ENCODE data around the gene PPFIA1.

PPFIA1 gene

DNA sequence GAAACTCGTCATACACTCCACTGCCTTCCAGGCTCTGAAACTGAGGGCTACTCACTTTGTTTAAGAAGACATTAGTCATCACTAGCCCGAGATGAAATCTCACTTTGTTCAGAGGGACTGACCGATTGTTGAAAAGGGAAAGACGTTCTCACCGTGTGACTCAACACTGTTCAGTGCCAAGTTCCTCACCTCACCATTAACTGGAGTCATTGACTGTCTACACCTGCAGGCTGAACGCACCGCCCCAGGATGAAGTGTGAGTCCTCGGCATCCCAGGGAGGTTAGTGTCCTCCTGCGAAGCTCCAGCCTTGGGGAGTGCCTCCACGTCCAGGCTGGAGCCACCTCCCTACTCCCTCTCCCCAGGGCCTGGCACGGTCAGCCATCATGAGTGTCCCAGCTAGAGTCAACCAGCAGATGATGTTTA is 37.0 kb upstream of the PPFIA1 start:
- H3K4me1 ChIP-seq (ENCODE audit: control insufficient read depth in 2 of 2, insufficient read depth in 2 of 2, low read length in 2 of 2) = no peaks in the 10 kb centered on the region
- no peaks in the 10 kb centered on the region for H3K36me3 ChIP-seq (ENCODE audit: control insufficient read depth in 2 of 2, insufficient read depth in 2 of 2, low read length in 2 of 2)
- H3K9ac ChIP-seq (ENCODE audit: low read depth in 1 of 2, low read length in 2 of 2) = no peak overlapping the region
- H3K27me3 ChIP-seq (ENCODE audit: control insufficient read depth in 2 of 2, insufficient read depth in 2 of 2, low read length in 2 of 2) = no peaks in the 10 kb centered on the region
- no peak overlapping the region for H3K27ac ChIP-seq (ENCODE audit: low read depth in 2 of 2, low read length in 2 of 2)
- H3K9me3 ChIP-seq (ENCODE audit: control insufficient read depth in 2 of 2, low read length in 2 of 2) = no peaks in the 10 kb centered on the region
- no peak overlapping the region for H3K4me3 ChIP-seq (ENCODE audit: low read length in 2 of 2)

DNA sequence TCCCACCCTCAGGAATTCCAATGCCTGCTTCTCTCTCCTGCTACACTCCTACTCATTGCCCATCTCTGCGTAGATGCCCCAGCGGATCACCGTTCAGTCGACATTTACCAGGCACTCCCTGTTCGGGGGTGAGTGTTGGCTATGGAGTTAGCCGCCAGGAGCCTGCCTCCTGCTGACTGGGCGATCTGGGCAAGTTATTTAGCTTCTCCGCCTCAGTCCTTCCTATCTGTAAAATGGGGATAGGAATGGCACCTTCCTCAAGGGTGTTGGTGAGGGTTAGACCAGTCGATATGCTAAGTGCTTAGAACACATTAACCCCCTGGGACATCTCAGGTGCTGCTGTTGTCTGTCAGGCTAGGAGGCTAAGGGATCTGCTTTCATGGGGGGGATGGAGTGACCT is 36.5 kb upstream of the PPFIA1 start:
- no peaks in the 10 kb centered on the region for H3K4me1 ChIP-seq (ENCODE audit: control insufficient read depth in 2 of 2, insufficient read depth in 2 of 2, low read length in 2 of 2)

DNA sequence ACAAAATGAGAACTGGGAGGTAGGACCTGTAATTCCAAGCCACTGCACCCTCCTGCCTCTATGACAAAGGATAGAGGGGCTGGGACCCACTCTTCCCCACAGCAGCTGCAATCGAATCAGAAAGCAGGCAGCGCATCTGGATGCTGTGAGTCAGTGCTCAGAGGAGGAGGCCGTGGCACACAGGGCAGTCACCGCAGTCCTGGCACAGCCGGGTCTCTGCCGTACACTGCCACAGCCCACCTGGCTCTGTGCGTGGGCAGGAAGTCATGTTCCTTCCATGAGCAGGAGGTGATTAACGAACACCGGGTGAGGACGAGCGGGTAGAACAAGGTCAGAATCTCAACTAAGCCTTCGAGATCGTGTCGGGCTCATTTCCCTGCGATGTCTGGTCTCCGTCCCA is 30.2 kb upstream of the PPFIA1 start:
- no peak overlapping the region for H3K4me3 ChIP-seq (ENCODE audit: low read length in 2 of 2)
- H3K4me1 ChIP-seq (ENCODE audit: control insufficient read depth in 2 of 2, insufficient read depth in 2 of 2, low read length in 2 of 2) = no peaks in the 10 kb centered on the region
- no peaks in the 10 kb centered on the region for H3K9me3 ChIP-seq (ENCODE audit: control insufficient read depth in 2 of 2, low read length in 2 of 2)
- no peak overlapping the region for H3K9ac ChIP-seq (ENCODE audit: low read depth in 1 of 2, low read length in 2 of 2)
- no peak overlapping the region for H3K27ac ChIP-seq (ENCODE audit: low read depth in 2 of 2, low read length in 2 of 2)
- no peaks in the 10 kb centered on the region for H3K36me3 ChIP-seq (ENCODE audit: control insufficient read depth in 2 of 2, insufficient read depth in 2 of 2, low read length in 2 of 2)
- no peaks in the 10 kb centered on the region for H3K27me3 ChIP-seq (ENCODE audit: control insufficient read depth in 2 of 2, insufficient read depth in 2 of 2, low read length in 2 of 2)

More for the DNA sequence above, 36.5 kb upstream of the PPFIA1 start:
- H3K9ac ChIP-seq (ENCODE audit: low read depth in 1 of 2, low read length in 2 of 2) = no peak overlapping the region
- no peak overlapping the region for H3K4me3 ChIP-seq (ENCODE audit: low read length in 2 of 2)
- no peaks in the 10 kb centered on the region for H3K36me3 ChIP-seq (ENCODE audit: control insufficient read depth in 2 of 2, insufficient read depth in 2 of 2, low read length in 2 of 2)
- H3K27me3 ChIP-seq (ENCODE audit: control insufficient read depth in 2 of 2, insufficient read depth in 2 of 2, low read length in 2 of 2) = no peaks in the 10 kb centered on the region
- H3K27ac ChIP-seq (ENCODE audit: low read depth in 2 of 2, low read length in 2 of 2) = no peak overlapping the region
- H3K9me3 ChIP-seq (ENCODE audit: control insufficient read depth in 2 of 2, low read length in 2 of 2) = no peaks in the 10 kb centered on the region

DNA sequence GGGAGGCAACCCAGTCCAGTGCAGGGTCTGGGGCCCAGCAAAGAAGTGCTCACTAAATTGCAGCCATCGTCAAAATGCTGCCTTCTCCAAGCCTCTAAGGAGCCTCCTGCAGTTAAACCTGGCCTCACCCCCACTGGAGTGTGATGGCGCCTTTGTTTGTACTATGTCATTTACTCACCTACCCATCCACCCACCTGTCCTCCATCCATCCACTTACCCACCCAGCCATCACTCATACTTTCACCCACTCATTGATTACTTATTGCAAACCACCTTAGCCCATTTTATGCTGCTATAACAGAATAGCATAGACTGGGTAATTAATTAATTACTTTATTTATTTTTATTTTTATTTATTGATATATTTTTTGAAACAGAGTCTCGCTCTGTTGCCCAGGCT is 28.8 kb upstream of the PPFIA1 start:
- Histone ChIP-seq H3K27ac (ENCODE audit: low read depth in 2 of 2, low read length in 2 of 2) (no peak overlapping the region), H3K9me3 (ENCODE audit: control insufficient read depth in 2 of 2, low read length in 2 of 2) (no peaks in the 10 kb centered on the region), H3K9ac (ENCODE audit: low read depth in 1 of 2, low read length in 2 of 2) (no peak overlapping the region), H3K36me3 (ENCODE audit: control insufficient read depth in 2 of 2, insufficient read depth in 2 of 2, low read length in 2 of 2) (no peaks in the 10 kb centered on the region), H3K4me1 (ENCODE audit: control insufficient read depth in 2 of 2, insufficient read depth in 2 of 2, low read length in 2 of 2) (no peaks in the 10 kb centered on the region), H3K27me3 (ENCODE audit: control insufficient read depth in 2 of 2, insufficient read depth in 2 of 2, low read length in 2 of 2) (no peaks in the 10 kb centered on the region), H3K4me3 (ENCODE audit: low read length in 2 of 2) (no peak overlapping the region)

DNA sequence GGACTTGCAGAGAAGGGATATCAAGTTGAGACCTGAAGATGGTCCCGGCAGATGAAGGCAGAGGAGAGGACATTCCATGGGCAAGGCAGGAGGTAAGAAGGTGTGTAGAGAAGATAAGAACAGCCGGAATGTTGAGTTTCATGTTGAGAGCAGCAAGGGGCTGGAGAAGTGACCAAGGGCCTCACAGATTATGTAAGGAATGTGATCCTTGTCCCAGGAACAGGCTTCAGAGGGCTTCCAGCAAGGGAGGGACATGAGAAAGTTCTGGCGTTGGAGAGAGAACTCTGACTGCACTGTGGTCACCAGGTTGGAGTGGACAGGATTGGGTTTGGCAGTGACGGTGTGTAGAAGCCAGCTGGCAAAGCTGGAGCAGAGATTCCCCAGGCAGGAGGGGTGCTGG is 27.6 kb upstream of the PPFIA1 start:
- no peak overlapping the region for H3K27ac ChIP-seq (ENCODE audit: low read depth in 2 of 2, low read length in 2 of 2)
- H3K4me1 ChIP-seq (ENCODE audit: control insufficient read depth in 2 of 2, insufficient read depth in 2 of 2, low read length in 2 of 2) = no peaks in the 10 kb centered on the region
- H3K36me3 ChIP-seq (ENCODE audit: control insufficient read depth in 2 of 2, insufficient read depth in 2 of 2, low read length in 2 of 2) = no peaks in the 10 kb centered on the region
- H3K27me3 ChIP-seq (ENCODE audit: control insufficient read depth in 2 of 2, insufficient read depth in 2 of 2, low read length in 2 of 2) = no peaks in the 10 kb centered on the region
- no peaks in the 10 kb centered on the region for H3K9me3 ChIP-seq (ENCODE audit: control insufficient read depth in 2 of 2, low read length in 2 of 2)
- no peak overlapping the region for H3K4me3 ChIP-seq (ENCODE audit: low read length in 2 of 2)
- no peak overlapping the region for H3K9ac ChIP-seq (ENCODE audit: low read depth in 1 of 2, low read length in 2 of 2)

DNA sequence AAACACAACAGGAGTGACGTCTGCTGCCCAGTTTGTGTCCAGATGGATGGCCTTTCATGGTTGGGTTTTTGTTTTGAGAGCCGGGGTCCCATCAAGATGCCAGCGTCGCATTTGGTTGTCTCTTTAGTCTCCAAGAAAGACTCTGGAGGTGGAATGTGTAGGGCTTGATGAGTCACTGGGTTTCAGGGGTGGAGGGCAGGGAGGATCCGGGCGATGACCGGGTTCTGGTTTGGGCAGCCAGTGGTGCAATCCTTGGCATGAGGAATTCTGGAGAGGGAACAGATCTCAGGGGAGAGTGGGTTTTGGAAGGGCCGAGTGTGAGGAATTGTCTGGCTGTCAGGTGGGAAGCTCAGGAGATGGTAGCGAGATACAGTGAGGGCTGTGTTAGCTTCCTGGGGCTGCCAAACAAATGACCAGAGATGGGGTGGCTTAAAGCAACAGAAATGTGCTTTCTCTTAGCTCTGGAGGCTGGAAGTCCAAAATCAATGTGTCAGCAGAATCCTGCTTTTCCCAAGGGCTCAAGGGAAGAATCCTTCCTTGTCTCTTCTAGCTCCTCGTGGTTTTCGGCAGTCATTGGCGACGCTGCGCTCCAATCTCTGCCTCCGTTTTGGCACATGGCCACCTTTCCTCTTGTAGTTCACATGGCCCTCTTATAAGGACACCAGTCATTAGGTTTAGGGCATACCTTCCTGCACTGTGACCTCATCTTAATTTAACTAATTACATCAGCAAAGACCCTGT is 26.4 kb upstream of the PPFIA1 start:
- Histone ChIP-seq H3K4me3 (ENCODE audit: low read length in 2 of 2) (no peak overlapping the region), H3K9ac (ENCODE audit: low read depth in 1 of 2, low read length in 2 of 2) (no peak overlapping the region), H3K4me1 (ENCODE audit: control insufficient read depth in 2 of 2, insufficient read depth in 2 of 2, low read length in 2 of 2) (no peaks in the 10 kb centered on the region), H3K9me3 (ENCODE audit: control insufficient read depth in 2 of 2, low read length in 2 of 2) (no peaks in the 10 kb centered on the region), H3K36me3 (ENCODE audit: control insufficient read depth in 2 of 2, insufficient read depth in 2 of 2, low read length in 2 of 2) (no peaks in the 10 kb centered on the region), H3K27me3 (ENCODE audit: control insufficient read depth in 2 of 2, insufficient read depth in 2 of 2, low read length in 2 of 2) (no peaks in the 10 kb centered on the region), H3K27ac (ENCODE audit: low read depth in 2 of 2, low read length in 2 of 2) (no peak overlapping the region)

DNA sequence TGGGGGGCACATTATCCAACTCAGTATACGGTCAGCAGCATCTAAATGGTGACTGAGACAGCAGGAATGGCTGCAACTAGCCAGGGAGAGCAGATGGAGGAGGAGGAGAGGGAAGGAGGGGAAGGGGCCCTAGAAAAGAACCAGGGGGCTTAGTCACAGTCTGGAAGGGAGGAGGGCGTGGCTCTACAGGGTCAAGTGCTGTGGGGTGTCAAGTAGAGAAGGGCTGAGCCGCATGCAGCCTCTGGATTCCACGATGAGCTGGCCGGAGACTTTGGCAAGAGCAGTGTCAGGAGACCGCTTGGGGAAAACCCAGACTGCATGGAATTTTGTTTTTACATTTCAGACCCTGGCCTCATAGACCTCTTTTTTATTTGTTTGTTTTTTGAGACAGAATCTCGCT is 25.8 kb upstream of the PPFIA1 start:
- no peak overlapping the region for H3K9ac ChIP-seq (ENCODE audit: low read depth in 1 of 2, low read length in 2 of 2)

DNA sequence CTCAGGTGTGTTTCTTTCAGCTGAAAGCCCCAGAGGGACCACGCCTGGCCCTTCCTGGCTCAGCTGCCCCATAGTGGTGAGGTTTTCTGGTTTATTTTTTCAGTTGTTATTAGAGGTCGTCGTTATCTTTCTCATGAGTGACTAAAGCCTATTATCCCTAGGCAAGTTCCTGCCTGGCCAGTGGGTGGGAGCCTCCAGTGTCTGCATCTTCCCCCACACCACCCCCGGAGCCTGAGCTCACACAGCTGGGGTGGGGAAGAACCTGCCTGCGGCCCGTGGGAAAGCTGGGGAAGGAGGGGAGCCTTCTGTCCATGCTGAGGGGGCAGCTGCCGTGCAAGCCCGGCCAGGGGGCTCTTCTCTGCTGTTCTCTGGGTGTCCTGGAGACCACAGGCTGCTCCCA is 24.3 kb upstream of the PPFIA1 start:
- Histone ChIP-seq H3K27ac (ENCODE audit: low read depth in 2 of 2, low read length in 2 of 2) (no peak overlapping the region), H3K9me3 (ENCODE audit: control insufficient read depth in 2 of 2, low read length in 2 of 2) (no peaks in the 10 kb centered on the region), H3K27me3 (ENCODE audit: control insufficient read depth in 2 of 2, insufficient read depth in 2 of 2, low read length in 2 of 2) (no peaks in the 10 kb centered on the region), H3K36me3 (ENCODE audit: control insufficient read depth in 2 of 2, insufficient read depth in 2 of 2, low read length in 2 of 2) (no peaks in the 10 kb centered on the region), H3K4me1 (ENCODE audit: control insufficient read depth in 2 of 2, insufficient read depth in 2 of 2, low read length in 2 of 2) (no peaks in the 10 kb centered on the region), H3K9ac (ENCODE audit: low read depth in 1 of 2, low read length in 2 of 2) (no peak overlapping the region), H3K4me3 (ENCODE audit: low read length in 2 of 2) (no peak overlapping the region)

More for the DNA sequence above, 25.8 kb upstream of the PPFIA1 start:
- Histone ChIP-seq H3K9me3 (ENCODE audit: control insufficient read depth in 2 of 2, low read length in 2 of 2) (no peaks in the 10 kb centered on the region), H3K27me3 (ENCODE audit: control insufficient read depth in 2 of 2, insufficient read depth in 2 of 2, low read length in 2 of 2) (no peaks in the 10 kb centered on the region), H3K36me3 (ENCODE audit: control insufficient read depth in 2 of 2, insufficient read depth in 2 of 2, low read length in 2 of 2) (no peaks in the 10 kb centered on the region), H3K4me3 (ENCODE audit: low read length in 2 of 2) (no peak overlapping the region), H3K4me1 (ENCODE audit: control insufficient read depth in 2 of 2, insufficient read depth in 2 of 2, low read length in 2 of 2) (no peaks in the 10 kb centered on the region), H3K27ac (ENCODE audit: low read depth in 2 of 2, low read length in 2 of 2) (no peak overlapping the region)

DNA sequence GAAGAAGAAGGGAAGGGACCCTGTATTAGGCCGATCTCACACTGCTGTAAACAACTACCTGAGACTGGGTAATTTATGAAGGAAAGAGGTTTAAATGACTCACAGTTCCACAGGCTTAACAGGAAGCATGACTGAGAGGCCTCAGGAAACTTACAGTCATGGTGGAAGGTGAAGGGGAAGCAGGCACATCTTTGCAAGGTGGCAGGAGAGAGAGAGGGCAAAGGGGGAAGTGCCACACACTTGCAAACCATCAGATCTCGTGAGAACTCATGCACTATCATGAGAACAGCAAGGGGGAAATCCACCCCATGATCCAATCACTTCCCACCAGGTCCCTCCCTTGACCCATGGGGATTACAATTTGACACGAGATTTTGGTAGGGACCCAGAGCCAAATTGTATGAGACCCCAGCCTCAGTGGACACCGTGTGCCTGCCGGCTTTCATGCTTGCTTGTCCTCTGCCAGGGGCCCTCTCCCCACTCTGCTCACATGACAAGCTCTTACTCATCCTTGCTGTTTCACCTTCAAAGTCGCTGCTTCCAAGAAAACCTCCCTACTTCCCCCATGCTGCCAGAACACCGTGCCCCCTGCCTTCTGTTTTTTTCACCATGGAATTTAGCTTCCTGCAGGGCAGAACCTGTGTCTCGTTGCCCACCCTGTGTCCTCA is 23.3 kb upstream of the PPFIA1 start:
- Histone ChIP-seq H3K9ac (ENCODE audit: low read depth in 1 of 2, low read length in 2 of 2) (no peak overlapping the region), H3K4me1 (ENCODE audit: control insufficient read depth in 2 of 2, insufficient read depth in 2 of 2, low read length in 2 of 2) (no peaks in the 10 kb centered on the region), H3K4me3 (ENCODE audit: low read length in 2 of 2) (no peak overlapping the region), H3K27ac (ENCODE audit: low read depth in 2 of 2, low read length in 2 of 2) (no peak overlapping the region), H3K9me3 (ENCODE audit: control insufficient read depth in 2 of 2, low read length in 2 of 2) (no peaks in the 10 kb centered on the region), H3K27me3 (ENCODE audit: control insufficient read depth in 2 of 2, insufficient read depth in 2 of 2, low read length in 2 of 2) (no peaks in the 10 kb centered on the region), H3K36me3 (ENCODE audit: control insufficient read depth in 2 of 2, insufficient read depth in 2 of 2, low read length in 2 of 2) (no peaks in the 10 kb centered on the region)

DNA sequence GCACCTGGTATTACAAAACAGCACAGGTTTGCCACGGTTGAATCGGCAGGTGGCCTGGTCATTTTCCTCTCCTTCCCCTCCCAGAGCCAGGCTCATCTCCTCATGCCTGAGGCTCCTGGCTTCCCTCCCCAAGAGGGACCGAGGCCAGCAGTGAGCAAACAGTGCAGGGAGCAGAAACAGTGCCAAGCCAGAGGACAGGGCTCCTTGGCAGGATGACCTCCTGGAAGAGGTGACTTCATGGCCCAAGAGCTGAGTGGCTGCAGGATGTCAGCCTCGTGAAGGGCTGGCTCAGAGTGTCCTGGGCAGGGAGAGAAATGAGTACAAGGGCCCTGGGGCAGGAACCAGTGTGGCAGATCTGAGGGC is 22.8 kb upstream of the PPFIA1 start:
- Histone ChIP-seq H3K27me3 (ENCODE audit: control insufficient read depth in 2 of 2, insufficient read depth in 2 of 2, low read length in 2 of 2) (no peaks in the 10 kb centered on the region), H3K36me3 (ENCODE audit: control insufficient read depth in 2 of 2, insufficient read depth in 2 of 2, low read length in 2 of 2) (no peaks in the 10 kb centered on the region), H3K9me3 (ENCODE audit: control insufficient read depth in 2 of 2, low read length in 2 of 2) (no peaks in the 10 kb centered on the region), H3K4me1 (ENCODE audit: control insufficient read depth in 2 of 2, insufficient read depth in 2 of 2, low read length in 2 of 2) (no peaks in the 10 kb centered on the region), H3K27ac (ENCODE audit: low read depth in 2 of 2, low read length in 2 of 2) (no peak overlapping the region), H3K4me3 (ENCODE audit: low read length in 2 of 2) (no peak overlapping the region), H3K9ac (ENCODE audit: low read depth in 1 of 2, low read length in 2 of 2) (no peak overlapping the region)
